ENCODE results near the gene PHLDB1.

GRCh38 chr11:118671254-118671653, 63.8 kb downstream of the PHLDB1 start:
- no peak for TF ChIP-seq YY1 (IDR thresholded peaks at IDR 0.05)
- no peak for TF ChIP-seq CTCF (IDR thresholded peaks at IDR 0.05; ENCODE audit: low read depth, low read length, missing input control)
- TF ChIP-seq FOXA1 (IDR thresholded peaks at IDR 0.05) = no peak
- no peak for TF ChIP-seq MAX (IDR thresholded peaks at IDR 0.05)
- no peak for TF ChIP-seq SP1 (IDR thresholded peaks at IDR 0.05)
- no peak for TF ChIP-seq EGR1 (IDR thresholded peaks at IDR 0.05; ENCODE audit: low read depth in 2 of 2)
- TF ChIP-seq REST (IDR thresholded peaks at IDR 0.05) = no peak
- TF ChIP-seq ATF3 (IDR thresholded peaks at IDR 0.05) = no peak
- no peak for TF ChIP-seq GABPA (IDR thresholded peaks at IDR 0.05 in 1 of 2, conservative IDR thresholded peaks at IDR 0.05 in 1 of 2)
- TF ChIP-seq TAF1 (conservative IDR thresholded peaks at IDR 0.05) = no peak
